GM23248 (cell line): ENCODE measurements around the gene SULT6B1.

ENCODE experiments used
- EZH2 ChIP-seq: fragments of 200-600 bp; sonication (generic); IDR thresholded peaks from 2 replicates; pipeline ENCODE4 v1.6.1; 2018; ENCODE audit warnings: antibody characterized with exemption, mild to moderate bottlenecking; ENCODE audit not compliant: insufficient read depth, poor library complexity, severe bottlenecking
- EZH2phosphoT487 ChIP-seq: fragments of 200-600 bp; sonication (generic); IDR thresholded peaks from 2 replicates; pipeline ENCODE4 v1.6.1; 2018; ENCODE audit warnings: antibody characterized with exemption, moderate library complexity, mild to moderate bottlenecking, low read depth; ENCODE audit not compliant: insufficient read depth

DNA sequence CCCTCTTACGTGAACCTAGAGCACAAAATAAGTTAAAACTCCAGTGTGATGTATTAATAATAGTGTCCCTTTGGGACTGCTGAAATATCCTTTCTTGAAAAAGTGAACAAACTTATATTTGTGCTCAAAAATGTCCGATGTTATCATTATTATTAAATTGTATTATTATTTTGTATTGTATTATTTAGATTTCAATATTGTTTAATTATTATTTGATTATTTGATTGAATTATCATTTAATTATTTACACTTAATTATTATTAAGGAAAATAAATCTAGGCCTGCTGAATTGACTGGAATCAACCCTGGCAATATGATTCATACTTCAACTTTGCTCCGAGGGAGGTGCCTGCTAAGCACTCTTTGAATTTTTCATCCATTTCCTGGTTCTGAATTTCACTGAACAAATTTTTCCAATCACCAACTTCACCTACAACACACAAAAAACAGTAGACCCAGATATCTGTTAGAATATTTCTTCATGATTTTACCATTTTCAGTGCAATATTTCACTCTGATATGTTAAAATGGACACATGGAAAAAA is 20.8 kb downstream of the SULT6B1 start:
- no peak for TF ChIP-seq EZH2
- no peak for TF ChIP-seq EZH2phosphoT487
